HepG2 (cell line): ENCODE data around the gene LAMP1. TPM values are rescaled to one million over a fixed set of nuclear protein-coding genes. Genes with fewer than 3 reads are reported as not detected.
A peak's percentile ranks its signal among the peaks of the same experiment; 100 is the strongest.

ENCODE experiments used
- ATAC-seq: fragments of 200-7000 bp; cut with Tn5 transposase; 3 replicates; pipeline ENCODE4 v1.9.1; 2020; ENCODE audit warnings: mild to moderate bottlenecking, moderate library complexity
- BruUV-seq: library from RNA; stranded (reverse); fragments of 400-500 nt; replicated peaks from 2 replicates; lab custom pipeline; 2021; lab: Mats Ljungman, UMichigan
- CTCF ChIA-PET: fragments of 300-600 bp; formaldehyde crosslinking; extraction: SDS; loops from one replicate; lab custom pipeline; 2021; ENCODE audit warnings: low total read pairs, inconsistent platforms, low intra/inter-chr PET ratio; lab: Yijun Ruan, JAX
- POLR2A ChIA-PET: fragments of 350-600 bp; sonication (Branson Sonifier 250); formaldehyde crosslinking; loops from one replicate; lab custom pipeline; 2020; ENCODE audit warnings: antibody characterized with exemption, inconsistent platforms; lab: Yijun Ruan, JAX
- DNase-seq: peaks from one replicate; pipeline ENCODE4 v3.0.0-alpha.2; 2015; ENCODE audit warnings: low spot score
- FAIRE-seq: peaks from 3 replicates; lab custom pipeline; 2011; peaks lifted over from hg19 to GRCh38; lab: Jason Lieb, UNC
- H2AFZ ChIP-seq: one replicate; pipeline ENCODE4 v1.6.1; 2011; ENCODE audit warnings: low read length, inconsistent platforms
- H3K27ac ChIP-seq: fragments of 300-600 bp; 3 replicates; pipeline ENCODE4 v1.8.0; 2011; ENCODE audit warnings: mixed run types, mild to moderate bottlenecking, mixed read lengths, low read length, inconsistent platforms; ENCODE audit not compliant: insufficient read depth; ENCODE audit errors: extremely low read length
- H3K27me3 ChIP-seq, 2 experiments: fragments of 200-600 bp in 1 of 2; 2 replicates in 1 of 2; 3 replicates in 1 of 2; pipeline versions ENCODE4 v1.6.0 to v1.8.0; 2011; ENCODE audit warnings: low read length in 2 of 2, mild to moderate bottlenecking in 2 of 2, moderate library complexity in 2 of 2, inconsistent platforms in 1 of 2; ENCODE audit not compliant: insufficient read depth in 2 of 2, control insufficient read depth in 1 of 2
- H3K36me3 ChIP-seq, 2 experiments: fragments of 200-600 bp in 1 of 2; replicated peaks in 1 of 2; 2 replicates in 1 of 2; 3 replicates in 1 of 2; pipeline versions ENCODE4 v1.5.1 to v1.8.0; 2011; ENCODE audit warnings: low read length in 2 of 2, inconsistent platforms in 1 of 2; ENCODE audit not compliant: insufficient read depth in 2 of 2, control insufficient read depth in 1 of 2
- H3K4me1 ChIP-seq: 2 replicates; pipeline ENCODE4 v1.5.1; 2012; ENCODE audit warnings: low read length, inconsistent platforms; ENCODE audit not compliant: insufficient read depth
- H3K4me2 ChIP-seq: 2 replicates; pipeline ENCODE4 v1.6.0; 2011; ENCODE audit warnings: low read depth, low read length, inconsistent platforms
- H3K4me3 ChIP-seq, 3 experiments: fragments of 200-600 bp in 1 of 3; sonication (generic), shearing (Covaris generic) in 1 of 3; replicated peaks in 1 of 3; 2 replicates each; pipeline ENCODE4 v1.5.1; 2011 to 2016; ENCODE audit warnings: low read length in 3 of 3, inconsistent platforms in 2 of 3, low read depth in 2 of 3, mild to moderate bottlenecking in 2 of 3, control low read depth in 1 of 3, mixed read lengths in 1 of 3; ENCODE audit not compliant: insufficient read depth in 1 of 3
- H3K79me2 ChIP-seq: one replicate; pipeline ENCODE4 v1.6.1; 2011; ENCODE audit warnings: low read length, inconsistent platforms; ENCODE audit not compliant: insufficient read depth
- H3K9ac ChIP-seq: 2 replicates; pipeline ENCODE4 v1.6.0; 2011; ENCODE audit warnings: mild to moderate bottlenecking, low read depth, low read length, inconsistent platforms; ENCODE audit not compliant: insufficient read depth
- H3K9me3 ChIP-seq: 2 replicates; pipeline ENCODE4 v1.5.1; 2012; ENCODE audit warnings: mild to moderate bottlenecking, low read length
- H4K20me1 ChIP-seq: 2 replicates; pipeline ENCODE4 v1.6.0; 2011; ENCODE audit warnings: inconsistent platforms, mild to moderate bottlenecking, low read length, moderate library complexity; ENCODE audit not compliant: insufficient read depth
- EED ChIP-seq: sonication (generic); formaldehyde crosslinking; IDR thresholded peaks from 2 replicates; pipeline ENCODE4 v1.5.0; 2020; ENCODE audit warnings: mild to moderate bottlenecking, missing genetic modification reagents
- HNRNPLL ChIP-seq: fragments of 200-400 bp; formaldehyde crosslinking; IDR thresholded peaks from 2 replicates; pipeline ENCODE4 v1.6.1; 2017; ENCODE audit warnings: mild to moderate bottlenecking, low read depth, low read length; ENCODE audit not compliant: poor library complexity, severe bottlenecking
- IRF2 ChIP-seq: IDR thresholded peaks from 2 replicates; pipeline ENCODE4 v1.6.1; 2018; ENCODE audit warnings: missing genetic modification reagents, missing compliant biosample characterization
- KDM5B ChIP-seq: sonication (generic); formaldehyde crosslinking; IDR thresholded peaks from 2 replicates; pipeline ENCODE4 v1.4.0; 2020; ENCODE audit warnings: missing genetic modification reagents, mild to moderate bottlenecking, borderline replicate concordance
- KLF12 ChIP-seq: sonication (generic); formaldehyde crosslinking; IDR thresholded peaks from 2 replicates; pipeline ENCODE4 v1.4.0; 2020; ENCODE audit warnings: missing genetic modification reagents, borderline replicate concordance
- NR1H2 ChIP-seq: sonication (generic); formaldehyde crosslinking; IDR thresholded peaks from 2 replicates; pipeline ENCODE4 v1.8.1; 2022; ENCODE audit warnings: low read depth, missing genetic modification reagents, borderline replicate concordance
- POLR2AphosphoS2 ChIP-seq: IDR thresholded peaks from 2 replicates; pipeline ENCODE4 v1.6.1; 2011; ENCODE audit warnings: low read depth, low read length, improper control_type of control experiment
- RELA ChIP-seq: sonication (generic); formaldehyde crosslinking; IDR thresholded peaks from 2 replicates; pipeline ENCODE4 v1.4.0; 2020; ENCODE audit warnings: missing genetic modification reagents
- RXRB ChIP-seq: IDR thresholded peaks from 2 replicates; pipeline ENCODE4 v1.6.1; 2016; ENCODE audit warnings: borderline replicate concordance, missing genetic modification reagents, missing compliant biosample characterization
- ZFX ChIP-seq: sonication (generic); formaldehyde crosslinking; IDR thresholded peaks from 2 replicates; pipeline ENCODE4 v1.4.0; 2020; ENCODE audit warnings: mild to moderate bottlenecking, low read depth, missing genetic modification reagents, moderate library complexity
- ZNF484 ChIP-seq: sonication (generic); formaldehyde crosslinking; IDR thresholded peaks from 2 replicates; pipeline ENCODE4 v1.5.1; 2020; ENCODE audit warnings: mild to moderate bottlenecking, low read depth, missing genetic modification reagents, borderline replicate concordance
- ZNF496 ChIP-seq: sonication (generic); formaldehyde crosslinking; IDR thresholded peaks from 2 replicates; pipeline ENCODE4 v1.8.1; 2023; ENCODE audit warnings: mild to moderate bottlenecking, moderate library complexity, missing genetic modification reagents; ENCODE audit not compliant: insufficient replicate concordance
- ZNF577 ChIP-seq: sonication (generic); formaldehyde crosslinking; IDR thresholded peaks from 2 replicates; pipeline ENCODE4 v1.4.0; 2020; ENCODE audit warnings: mild to moderate bottlenecking, low read depth, missing genetic modification reagents, borderline replicate concordance
- ZNF879 ChIP-seq: sonication (generic); formaldehyde crosslinking; IDR thresholded peaks from 2 replicates; pipeline ENCODE4 v1.8.1; 2023; ENCODE audit warnings: missing genetic modification reagents
- ZNF883 ChIP-seq: sonication (generic); formaldehyde crosslinking; IDR thresholded peaks from 2 replicates; pipeline ENCODE4 v1.5.1; 2020; ENCODE audit warnings: mild to moderate bottlenecking, missing genetic modification reagents; ENCODE audit errors: not compliant biosample characterization
- WGBS: methylation state at CpG from one replicate; pipeline ENCODE4 v1.1.6; 2017; ENCODE audit warnings: low lambda C conversion rate; 5-methylcytosine and 5-hydroxymethylcytosine counted together
- in situ Hi-C: cut with HindIII; loops from 2 replicates; pipeline ENCODE4 v1.10.0; 2017; ENCODE audit warnings: low pct_unique_long_range_greater_than_20kb; ENCODE audit not compliant: extremely low pct_ligation_motif_present
- intact Hi-C: fragments of 100-400 bp; cut with micrococcal nuclease; formaldehyde crosslinking; loops from one replicate; pipeline ENCODE4 v1.10.0; 2022; ENCODE audit not compliant: unreplicated experiment
- polyA plus RNA-seq, 8 experiments: library from polyadenylated mRNA; depleted of rRNA in 3 of 8; stranded (reverse) in 7 of 8; unstranded in 1 of 8; fragments of >200 nt; fragmentation: Illumina TruSeq in 4 of 8; extraction: Trizol in 4 of 8; gene quantifications; 2 replicates each; pipeline versions ENCODE4 v1.2.1 to v1.2.3, GENCODE V29; 2011 to 2016; ENCODE audit warnings: low read depth in 4 of 8, missing spikeins in 1 of 8, mixed read lengths in 1 of 8; ENCODE audit not compliant: insufficient read depth in 1 of 8
- total RNA-seq, 5 experiments: library from RNA; depleted of rRNA; stranded (reverse); fragments of >200 nt; fragmentation: Illumina TruSeq; extraction: Trizol; gene quantifications; 2 replicates each; pipeline ENCODE4 v1.2.3, GENCODE V29; 2016; ENCODE audit warnings: low read depth in 1 of 5
- TF ChIP-seq, protein P1 (sequence below): sonication (generic); formaldehyde crosslinking; IDR thresholded peaks from 2 replicates; pipeline ENCODE4 v1.5.1; 2020; ENCODE audit warnings: mild to moderate bottlenecking, missing genetic modification reagents, moderate library complexity
- TF ChIP-seq, protein P2 (sequence below): IDR thresholded peaks from 2 replicates; pipeline ENCODE4 v1.6.1; 2016; ENCODE audit warnings: low read depth, borderline replicate concordance
- TF ChIP-seq, protein P3 (sequence below): sonication (generic); formaldehyde crosslinking; IDR thresholded peaks from 2 replicates; pipeline ENCODE4 v1.4.0; 2020; ENCODE audit warnings: mild to moderate bottlenecking, missing genetic modification reagents

The LAMP1 gene
- total and polyA plus RNA-seq, 2 of the 13 experiments (the other 11 are each of a cell fraction or from before 2014, with no cell fraction given) = 103 to 112 TPM

DNA sequence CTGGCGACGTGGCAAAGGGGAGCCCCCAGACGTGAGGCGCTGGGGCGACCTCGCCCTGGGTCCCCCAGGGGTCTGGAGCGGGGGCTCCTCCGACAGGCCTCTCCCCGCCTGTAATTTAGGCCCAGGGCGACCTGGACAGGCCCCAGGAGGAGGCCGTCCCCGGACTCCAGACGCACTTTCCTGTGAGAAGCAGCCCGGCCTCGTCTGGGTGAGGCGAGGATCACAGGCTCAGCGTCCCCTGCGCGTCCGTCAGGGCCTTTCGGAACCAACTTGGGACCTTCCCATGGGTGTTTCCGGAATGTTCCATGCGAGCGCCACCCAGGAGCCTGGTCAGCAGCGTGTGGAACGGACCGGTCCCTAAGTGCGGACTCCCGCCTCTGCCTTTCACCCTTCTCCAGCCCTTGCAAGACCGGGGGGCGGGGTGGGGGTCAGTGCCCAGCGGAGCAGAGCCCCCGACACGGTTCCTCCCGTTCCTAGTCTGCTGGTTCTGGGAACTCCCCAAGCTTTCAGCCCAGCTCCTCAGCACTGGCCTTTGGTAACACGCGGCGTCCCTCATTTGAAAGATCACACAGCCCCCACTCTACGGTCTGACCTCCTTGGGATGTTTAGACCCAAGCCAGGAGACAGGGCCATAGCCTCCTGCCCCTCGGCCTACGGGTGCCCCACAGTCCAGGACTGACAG, 68.0 kb downstream of the LAMP1 start (continued):
- TF ChIP-seq RXRB (CRISPR knock-in tag) (no peak), NR1H2 (CRISPR knock-in tag) (no peak), ZFX (CRISPR knock-in tag) (peak; percentile 43; the same call in 1 of the 2 replicates), KDM5B (CRISPR knock-in tag) (0 out of 2 replicates have a peak, but pooled peaks have one; percentile 37), ZNF484 (CRISPR knock-in tag) (no peak)
- TF ChIP-seq, protein P1, sequence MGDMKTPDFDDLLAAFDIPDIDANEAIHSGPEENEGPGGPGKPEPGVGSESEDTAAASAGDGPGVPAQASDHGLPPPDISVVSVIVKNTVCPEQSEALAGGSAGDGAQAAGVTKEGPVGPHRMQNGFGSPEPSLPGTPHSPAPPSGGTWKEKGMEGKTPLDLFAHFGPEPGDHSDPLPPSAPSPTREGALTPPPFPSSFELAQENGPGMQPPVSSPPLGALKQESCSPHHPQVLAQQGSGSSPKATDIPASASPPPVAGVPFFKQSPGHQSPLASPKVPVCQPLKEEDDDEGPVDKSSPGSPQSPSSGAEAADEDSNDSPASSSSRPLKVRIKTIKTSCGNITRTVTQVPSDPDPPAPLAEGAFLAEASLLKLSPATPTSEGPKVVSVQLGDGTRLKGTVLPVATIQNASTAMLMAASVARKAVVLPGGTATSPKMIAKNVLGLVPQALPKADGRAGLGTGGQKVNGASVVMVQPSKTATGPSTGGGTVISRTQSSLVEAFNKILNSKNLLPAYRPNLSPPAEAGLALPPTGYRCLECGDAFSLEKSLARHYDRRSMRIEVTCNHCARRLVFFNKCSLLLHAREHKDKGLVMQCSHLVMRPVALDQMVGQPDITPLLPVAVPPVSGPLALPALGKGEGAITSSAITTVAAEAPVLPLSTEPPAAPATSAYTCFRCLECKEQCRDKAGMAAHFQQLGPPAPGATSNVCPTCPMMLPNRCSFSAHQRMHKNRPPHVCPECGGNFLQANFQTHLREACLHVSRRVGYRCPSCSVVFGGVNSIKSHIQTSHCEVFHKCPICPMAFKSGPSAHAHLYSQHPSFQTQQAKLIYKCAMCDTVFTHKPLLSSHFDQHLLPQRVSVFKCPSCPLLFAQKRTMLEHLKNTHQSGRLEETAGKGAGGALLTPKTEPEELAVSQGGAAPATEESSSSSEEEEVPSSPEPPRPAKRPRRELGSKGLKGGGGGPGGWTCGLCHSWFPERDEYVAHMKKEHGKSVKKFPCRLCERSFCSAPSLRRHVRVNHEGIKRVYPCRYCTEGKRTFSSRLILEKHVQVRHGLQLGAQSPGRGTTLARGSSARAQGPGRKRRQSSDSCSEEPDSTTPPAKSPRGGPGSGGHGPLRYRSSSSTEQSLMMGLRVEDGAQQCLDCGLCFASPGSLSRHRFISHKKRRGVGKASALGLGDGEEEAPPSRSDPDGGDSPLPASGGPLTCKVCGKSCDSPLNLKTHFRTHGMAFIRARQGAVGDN (CRISPR knock-in tag) = peak; percentile 72

DNA sequence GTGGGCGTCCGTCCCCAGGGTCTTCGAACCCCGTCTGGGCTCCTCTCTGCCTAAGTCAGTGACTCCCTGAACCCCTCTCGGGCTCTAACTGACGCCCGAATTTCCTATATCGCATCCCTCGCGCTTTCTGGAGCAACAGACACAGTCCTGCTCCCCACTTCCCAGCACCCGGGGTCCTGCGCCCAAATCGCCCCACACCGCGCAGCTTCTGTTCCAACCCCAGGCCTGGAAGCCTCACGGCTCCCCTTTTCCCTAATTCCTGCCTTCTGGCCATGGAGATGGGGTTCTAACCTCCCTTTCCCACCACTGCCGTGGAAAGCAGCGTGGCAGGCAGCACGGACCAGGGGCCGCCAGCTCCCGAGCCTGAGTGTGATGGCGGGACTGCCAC, 68.5 kb downstream of the LAMP1 start:
- no TSS peak for BruUV-seq

More for the DNA sequence above, 68.5 kb downstream of the LAMP1 start:
- Histone ChIP-seq H3K4me3 (no peak overlapping the region), H3K27ac (no peak overlapping the region), H3K79me2 (peaks cover 15% of the 10 kb centered on the region), H4K20me1 (peaks cover 9% of the 10 kb centered on the region; the same call in 1 of the 2 replicates), H3K27me3 (peaks cover 6 to 24% of the 10 kb centered on the region in 2 experiments; a peak in 4 of 5 replicates)
- WGBS = 86% methylated on average over 22 of the region's 22 CpGs
- intact Hi-C loops (no loop called here), in situ Hi-C loops (no loop called here)
- CTCF ChIA-PET = no interaction called here
- DNase-seq (no peak), ATAC-seq (no peak)
- no peak for TF ChIP-seq EED (CRISPR knock-in tag)
- TF ChIP-seq ZNF496 = no peak
- TF ChIP-seq RELA (CRISPR knock-in tag) = no peak
- no peak for TF ChIP-seq KLF12 (CRISPR knock-in tag)
- no peak for TF ChIP-seq ZNF883 (CRISPR knock-in tag)
- TF ChIP-seq, protein P2, sequence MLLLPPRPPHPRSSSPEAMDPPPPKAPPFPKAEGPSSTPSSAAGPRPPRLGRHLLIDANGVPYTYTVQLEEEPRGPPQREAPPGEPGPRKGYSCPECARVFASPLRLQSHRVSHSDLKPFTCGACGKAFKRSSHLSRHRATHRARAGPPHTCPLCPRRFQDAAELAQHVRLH (CRISPR knock-in tag) = no peak
- TF ChIP-seq POLR2AphosphoS2 = no peak
- no peak for TF ChIP-seq ZNF879
- TF ChIP-seq ZNF577 = no peak
- no peak for TF ChIP-seq HNRNPLL
- TF ChIP-seq, protein P3, sequence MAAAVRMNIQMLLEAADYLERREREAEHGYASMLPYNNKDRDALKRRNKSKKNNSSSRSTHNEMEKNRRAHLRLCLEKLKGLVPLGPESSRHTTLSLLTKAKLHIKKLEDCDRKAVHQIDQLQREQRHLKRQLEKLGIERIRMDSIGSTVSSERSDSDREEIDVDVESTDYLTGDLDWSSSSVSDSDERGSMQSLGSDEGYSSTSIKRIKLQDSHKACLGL (CRISPR knock-in tag) = no peak
- TF ChIP-seq IRF2 (CRISPR knock-in tag) = no peak
- TF ChIP-seq, all 625 proteins: peak for 0
- Histone ChIP-seq H3K36me3 (peaks cover 0 to 6% of the 10 kb centered on the region in 2 experiments; a peak in 1 of 5 replicates), H2AFZ (no peak overlapping the region), H3K9me3 (no peaks in the 10 kb centered on the region), H3K4me2 (no peak overlapping the region), H3K4me1 (peaks cover 43% of the 10 kb centered on the region), H3K9ac (no peak overlapping the region)
- POLR2A ChIA-PET = no interaction called here
- FAIRE-seq = no peak
